Measurements from ENCODE around the gene PTDSS2.
A peak's percentile ranks its signal among the peaks of the same experiment; 100 is the strongest.
"Not testable (repeated sequence)": the region's sequence is repeated elsewhere in the genome, so short reads cannot be mapped to it uniquely, and the experiment has no call there.

PTDSS2 gene

GRCh38 chr11:449889-450808, at the start of gene PTDSS2:
TSS of gene PTDSS2 (plus strand) at chr11:450279. CDS start at chr11:450456, 177 bp downstream.
- peak; percentile 94 for DNase-seq (ENCODE audit: low spot score)

- not testable (repeated sequence) for DNase-seq (ENCODE audit: low spot score)
These were observed 48.9 kb upstream of the PTDSS2 start for GRCh38 chr11:401196-401595.

GRCh38 chr11:403021-403760, 46.9 kb upstream of the PTDSS2 start:
- DNase-seq (ENCODE audit: low spot score), result no peak

- DNase-seq (ENCODE audit: low spot score), result no peak
These were observed 46.2 kb upstream of the PTDSS2 start for GRCh38 chr11:403761-404431.

- no peak for DNase-seq (ENCODE audit: low spot score)
These were observed 45.4 kb upstream of the PTDSS2 start for GRCh38 chr11:404551-405264.

- DNase-seq (ENCODE audit: low spot score), result no peak
These were observed 44.6 kb upstream of the PTDSS2 start for GRCh38 chr11:405323-405953.

GRCh38 chr11:405954-406795, 43.9 kb upstream of the PTDSS2 start:
- no peak for DNase-seq (ENCODE audit: low spot score)

GRCh38 chr11:406796-407650, 43.1 kb upstream of the PTDSS2 start:
- peak; percentile 83 for DNase-seq (ENCODE audit: low spot score)

- DNase-seq (ENCODE audit: low spot score), result no peak
These were observed 42.4 kb upstream of the PTDSS2 start for GRCh38 chr11:407651-408123.

- no peak for DNase-seq (ENCODE audit: low spot score)
These were observed 41.7 kb upstream of the PTDSS2 start for GRCh38 chr11:408154-409007.

- DNase-seq (ENCODE audit: low spot score), result no peak
These were observed 41.0 kb upstream of the PTDSS2 start for GRCh38 chr11:409008-409599.

GRCh38 chr11:409600-410483, 40.2 kb upstream of the PTDSS2 start:
- peak; percentile 57 for DNase-seq (ENCODE audit: low spot score)

GRCh38 chr11:410711-411110, 39.4 kb upstream of the PTDSS2 start:
- DNase-seq (ENCODE audit: low spot score), result not testable (repeated sequence)

GRCh38 chr11:411520-411919, 38.6 kb upstream of the PTDSS2 start:
- DNase-seq (ENCODE audit: low spot score), result not testable (repeated sequence)

GRCh38 chr11:412641-413119, 37.4 kb upstream of the PTDSS2 start:
- DNase-seq (ENCODE audit: low spot score), result no peak
